Caco-2 (cell line): Measurements from ENCODE around the gene AKAP7. TPM values are rescaled to one million over a fixed set of nuclear protein-coding genes. Genes with fewer than 3 reads are reported as not detected.

Experiments
- BruUV-seq: library from RNA; stranded (reverse); fragments of 400-500 nt; replicated peaks from 2 replicates; lab custom pipeline; 2021; lab: Mats Ljungman, UMichigan
- CTCF ChIA-PET: fragments of 300-600 bp; sonication (Branson Sonifier 250); formaldehyde crosslinking; loops from one replicate; lab custom pipeline; 2022; ENCODE audit warnings: antibody characterized with exemption; lab: Charles Lee
- POLR2A ChIA-PET: fragments of 300-600 bp; sonication (Branson Sonifier 250); formaldehyde crosslinking; loops from one replicate; lab custom pipeline; 2022; ENCODE audit warnings: antibody characterized with exemption; lab: Charles Lee
- DNase-seq, 2 experiments: peaks; one replicate each; pipeline versions ENCODE4 v3.0.0 to v3.0.0-alpha.2; 2020 to 2022
- H3K27me3 ChIP-seq: replicated peaks from 2 replicates; pipeline ENCODE4 v1.6.0; 2011; ENCODE audit warnings: low read length; ENCODE audit not compliant: control insufficient read depth, insufficient read depth
- H3K36me3 ChIP-seq: 2 replicates; pipeline ENCODE4 v1.5.1; 2011; ENCODE audit warnings: low read length; ENCODE audit not compliant: control insufficient read depth, insufficient read depth
- H3K4me1 ChIP-seq: fragments of 250-450 bp; sonication (Bioruptor Pico); 2 replicates; pipeline ENCODE4 v1.5.1; 2020; ENCODE audit warnings: mild to moderate bottlenecking
- H3K4me3 ChIP-seq: 2 replicates; pipeline ENCODE4 v1.5.1; 2011; ENCODE audit warnings: low read depth, mild to moderate bottlenecking, control low read depth, low read length
- H3K9me3 ChIP-seq: fragments of 250-450 bp; sonication (Bioruptor Pico); 2 replicates; pipeline ENCODE4 v1.5.1; 2020; ENCODE audit warnings: mild to moderate bottlenecking, moderate library complexity
- H3K27ac Mint-ChIP-seq: one replicate; pipeline ENCODE4 v1.8.0; 2022; ENCODE audit warnings: mixed read lengths; ENCODE audit not compliant: unreplicated experiment
- H3K27me3 Mint-ChIP-seq: one replicate; pipeline ENCODE4 v1.8.0; 2022; ENCODE audit warnings: mixed read lengths; ENCODE audit not compliant: insufficient read depth, unreplicated experiment
- H3K36me3 Mint-ChIP-seq: one replicate; pipeline ENCODE4 v1.8.0; 2022; ENCODE audit warnings: mild to moderate bottlenecking, mixed read lengths; ENCODE audit not compliant: insufficient read depth, unreplicated experiment
- H3K4me1 Mint-ChIP-seq: one replicate; pipeline ENCODE4 v1.8.0; 2022; ENCODE audit warnings: low read depth, mixed read lengths; ENCODE audit not compliant: unreplicated experiment
- H3K4me3 Mint-ChIP-seq: one replicate; pipeline ENCODE4 v1.8.0; 2022; ENCODE audit warnings: mild to moderate bottlenecking, moderate library complexity, mixed read lengths; ENCODE audit not compliant: unreplicated experiment
- H3K9me3 Mint-ChIP-seq: one replicate; pipeline ENCODE4 v1.8.0; 2022; ENCODE audit warnings: mixed read lengths; ENCODE audit not compliant: unreplicated experiment
- intact Hi-C: fragments of 100-400 bp; cut with micrococcal nuclease; formaldehyde crosslinking; loops from one replicate; pipeline ENCODE4 v1.10.0; 2022; ENCODE audit not compliant: unreplicated experiment
- total RNA-seq: library from RNA; stranded (reverse); gene quantifications from 2 replicates; pipeline ENCODE4 v1.2.3, GENCODE V29; 2022
- TF ChIP-seq, protein P1 (sequence below), 2 experiments: fragments of 200-600 bp in 1 of 2; IDR thresholded peaks; 1 replicate in 1 of 2; 2 replicates in 1 of 2; pipeline versions ENCODE4 v1.5.1 to v1.8.0; 2011 to 2022; ENCODE audit warnings: antibody characterized with exemption in 1 of 2, control low read depth in 1 of 2, inconsistent platforms in 1 of 2, low read depth in 1 of 2, low read length in 1 of 2, mild to moderate bottlenecking in 1 of 2, moderate library complexity in 1 of 2; ENCODE audit not compliant: insufficient read depth in 1 of 2, severe bottlenecking in 1 of 2, unreplicated experiment in 1 of 2

Gene AKAP7
- total RNA-seq, 1 experiment from 2014 or later: 5.6 TPM

GRCh38 chr6:131227158-131227543, 91.9 kb downstream of the AKAP7 start:
- Histone ChIP-seq H3K4me1 (no peaks in the 10 kb centered on the region), H3K27me3 (no peaks in the 10 kb centered on the region), H3K4me3 (no peak overlapping the region), H3K9me3 (no peaks in the 10 kb centered on the region), H3K36me3 (no peaks in the 10 kb centered on the region)
- no peak overlapping the region for H3K4me3 Mint-ChIP-seq
- no peak for DNase-seq
- H3K9me3 Mint-ChIP-seq: no peaks in the 10 kb centered on the region
- intact Hi-C loops: no loop called here
- no peak overlapping the region for H3K27ac Mint-ChIP-seq
- no peaks in the 10 kb centered on the region for H3K4me1 Mint-ChIP-seq
- ChIA-PET CTCF (no interaction called here), POLR2A (no interaction called here)
- no peaks in the 10 kb centered on the region for H3K27me3 Mint-ChIP-seq
- no peaks in the 10 kb centered on the region for H3K36me3 Mint-ChIP-seq
- BruUV-seq: no TSS peak
- TF ChIP-seq, protein P1, sequence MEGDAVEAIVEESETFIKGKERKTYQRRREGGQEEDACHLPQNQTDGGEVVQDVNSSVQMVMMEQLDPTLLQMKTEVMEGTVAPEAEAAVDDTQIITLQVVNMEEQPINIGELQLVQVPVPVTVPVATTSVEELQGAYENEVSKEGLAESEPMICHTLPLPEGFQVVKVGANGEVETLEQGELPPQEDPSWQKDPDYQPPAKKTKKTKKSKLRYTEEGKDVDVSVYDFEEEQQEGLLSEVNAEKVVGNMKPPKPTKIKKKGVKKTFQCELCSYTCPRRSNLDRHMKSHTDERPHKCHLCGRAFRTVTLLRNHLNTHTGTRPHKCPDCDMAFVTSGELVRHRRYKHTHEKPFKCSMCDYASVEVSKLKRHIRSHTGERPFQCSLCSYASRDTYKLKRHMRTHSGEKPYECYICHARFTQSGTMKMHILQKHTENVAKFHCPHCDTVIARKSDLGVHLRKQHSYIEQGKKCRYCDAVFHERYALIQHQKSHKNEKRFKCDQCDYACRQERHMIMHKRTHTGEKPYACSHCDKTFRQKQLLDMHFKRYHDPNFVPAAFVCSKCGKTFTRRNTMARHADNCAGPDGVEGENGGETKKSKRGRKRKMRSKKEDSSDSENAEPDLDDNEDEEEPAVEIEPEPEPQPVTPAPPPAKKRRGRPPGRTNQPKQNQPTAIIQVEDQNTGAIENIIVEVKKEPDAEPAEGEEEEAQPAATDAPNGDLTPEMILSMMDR (IDR thresholded peaks at IDR 0.05; ENCODE audit: insufficient read depth in 1 of 2, low read depth in 1 of 2, low read length in 1 of 2, severe bottlenecking in 1 of 2, unreplicated experiment in 1 of 2): no peak

DNA sequence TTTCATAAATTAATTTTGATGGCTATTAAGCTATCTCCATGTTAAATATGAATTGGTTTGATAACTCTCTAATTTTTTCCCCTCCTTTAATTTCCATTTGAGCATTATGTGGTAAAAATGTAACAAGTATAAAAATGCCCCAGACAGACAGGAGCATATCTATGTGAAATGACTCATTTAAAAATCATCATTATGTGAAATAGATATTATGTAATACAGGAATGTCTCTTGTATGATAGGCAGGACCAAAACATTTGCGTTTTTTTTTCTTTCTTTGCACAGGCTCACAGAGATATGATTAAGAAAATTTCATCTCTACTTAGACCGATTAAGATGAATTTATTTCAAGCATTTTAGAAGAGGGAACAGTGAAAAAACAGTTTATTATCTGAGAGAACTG, 95.8 kb downstream of the AKAP7 start:
- Histone ChIP-seq H3K4me3 (no peak overlapping the region), H3K9me3 (no peaks in the 10 kb centered on the region), H3K36me3 (no peaks in the 10 kb centered on the region), H3K4me1 (no peaks in the 10 kb centered on the region), H3K27me3 (no peaks in the 10 kb centered on the region)
- BruUV-seq: no TSS peak
- Mint-ChIP-seq H3K9me3 (no peaks in the 10 kb centered on the region), H3K27ac (no peak overlapping the region), H3K4me3 (no peak overlapping the region), H3K36me3 (no peaks in the 10 kb centered on the region), H3K4me1 (no peaks in the 10 kb centered on the region), H3K27me3 (no peaks in the 10 kb centered on the region)
- ChIA-PET CTCF (no interaction called here), POLR2A (no interaction called here)
- intact Hi-C loops: no loop called here
- DNase-seq: no peak
- TF ChIP-seq, protein P1 (IDR thresholded peaks at IDR 0.05; ENCODE audit: insufficient read depth in 1 of 2, low read depth in 1 of 2, low read length in 1 of 2, severe bottlenecking in 1 of 2, unreplicated experiment in 1 of 2): no peak

DNA sequence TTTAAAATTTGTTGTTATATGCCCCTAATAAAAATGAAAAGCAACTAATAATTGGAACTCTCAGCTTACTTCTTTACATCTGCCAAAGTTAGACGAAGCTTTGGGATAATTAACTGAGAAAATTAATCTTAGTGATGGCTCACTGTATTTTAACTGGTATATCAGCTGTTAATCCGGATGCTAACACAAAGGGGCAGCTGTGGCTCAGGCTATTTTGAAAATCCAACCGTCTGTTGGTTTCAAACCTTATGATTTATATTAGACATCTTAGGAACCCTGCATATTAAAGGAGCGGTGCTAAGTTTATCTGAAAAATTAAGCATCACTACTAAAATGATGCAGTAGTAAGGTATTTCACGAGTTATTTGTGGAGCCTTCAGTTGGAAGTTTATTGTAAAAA, 96.6 kb downstream of the AKAP7 start:
- no peaks in the 10 kb centered on the region for H3K27me3 Mint-ChIP-seq
- no peak overlapping the region for H3K4me3 ChIP-seq
- H3K36me3 ChIP-seq: no peaks in the 10 kb centered on the region
- H3K4me1 ChIP-seq: no peaks in the 10 kb centered on the region
- ChIA-PET CTCF (no interaction called here), POLR2A (no interaction called here)
- H3K4me3 Mint-ChIP-seq: no peak overlapping the region
- H3K27ac Mint-ChIP-seq: no peak overlapping the region
- H3K36me3 Mint-ChIP-seq: no peaks in the 10 kb centered on the region
- no peaks in the 10 kb centered on the region for H3K27me3 ChIP-seq
- no peaks in the 10 kb centered on the region for H3K4me1 Mint-ChIP-seq
- TF ChIP-seq, protein P1 (IDR thresholded peaks at IDR 0.05; ENCODE audit: insufficient read depth in 1 of 2, low read depth in 1 of 2, low read length in 1 of 2, severe bottlenecking in 1 of 2, unreplicated experiment in 1 of 2): no peak
- no peaks in the 10 kb centered on the region for H3K9me3 ChIP-seq
- no peak for DNase-seq
- no TSS peak for BruUV-seq
- H3K9me3 Mint-ChIP-seq: no peaks in the 10 kb centered on the region
- intact Hi-C loops: no loop called here
